ENCODE data around the gene GALNT12.

GALNT12 gene

DNA sequence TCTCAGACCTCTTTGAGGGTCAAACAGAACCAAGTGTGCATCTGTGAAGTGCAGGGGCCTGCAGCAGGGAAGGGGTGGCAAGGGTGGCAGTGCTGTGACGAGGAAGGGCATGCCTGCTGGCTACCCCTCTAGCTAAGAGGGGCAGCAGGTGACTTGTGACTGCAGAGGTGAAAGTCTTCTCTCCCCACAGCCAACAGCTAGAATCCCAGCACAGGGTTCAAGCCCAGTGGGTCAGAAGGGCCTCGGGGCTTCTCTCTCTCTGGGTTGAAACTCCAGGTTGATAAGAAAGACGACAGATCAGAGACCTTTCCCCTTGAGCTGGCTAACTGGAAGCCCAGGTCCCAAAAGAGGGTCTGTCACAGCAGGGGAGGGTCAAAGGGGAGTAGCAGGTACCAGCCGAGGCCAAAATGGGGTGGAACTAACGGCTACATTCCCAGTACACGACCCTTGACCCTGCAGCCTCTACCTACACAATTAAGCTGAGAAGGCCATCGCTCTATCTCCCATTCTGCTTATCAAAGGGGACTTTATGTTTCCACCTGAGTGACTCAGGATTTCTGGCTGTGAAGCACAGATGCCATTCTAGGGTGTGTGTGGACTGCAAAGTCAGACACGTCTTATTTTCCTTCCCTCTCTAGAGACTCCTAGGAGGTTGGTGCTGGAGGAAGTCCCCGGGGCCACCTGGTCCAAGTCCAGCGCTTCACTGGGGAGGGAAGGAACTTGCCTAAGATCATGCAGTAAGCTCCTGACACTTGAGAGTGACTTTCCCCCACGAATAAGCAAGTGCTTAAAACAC, 25.7 kb upstream of the GALNT12 start:
- no peak for DNase-seq (ENCODE audit: low read depth)

DNA sequence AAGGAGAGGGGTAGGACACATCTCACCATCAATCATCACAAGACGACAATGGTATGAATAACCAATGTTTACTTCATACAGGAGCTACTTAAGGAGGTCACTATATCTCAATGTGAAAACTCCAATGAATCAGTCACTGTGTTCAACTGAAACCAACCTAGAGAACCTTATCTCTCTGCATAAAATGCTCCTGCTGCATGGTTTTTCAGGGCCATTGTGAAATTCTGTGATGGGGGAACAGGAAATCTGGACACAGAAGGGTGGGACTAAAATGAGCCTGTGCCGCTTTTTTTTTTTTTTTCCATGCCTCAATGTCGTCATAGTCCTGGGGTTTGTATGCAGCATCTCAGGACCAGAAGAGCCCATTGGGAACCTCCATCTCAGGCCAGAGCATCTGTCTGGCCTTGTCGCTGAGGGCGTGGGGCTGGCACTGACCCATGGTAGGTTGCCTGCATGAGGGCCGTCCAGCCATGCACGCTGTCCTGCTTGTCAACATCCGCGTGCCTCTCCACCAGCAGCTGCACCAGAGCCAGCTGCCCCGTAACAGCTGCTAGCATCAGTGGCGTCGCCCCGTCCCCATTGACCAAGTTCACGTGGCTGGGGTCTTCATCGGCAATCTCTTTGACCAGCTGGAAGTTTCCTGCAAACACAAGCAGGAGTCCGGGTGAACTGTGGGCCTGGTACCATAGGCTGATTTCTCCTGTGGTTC, 23.8 kb upstream of the GALNT12 start:
- no peak for DNase-seq (ENCODE audit: low read depth)

DNA sequence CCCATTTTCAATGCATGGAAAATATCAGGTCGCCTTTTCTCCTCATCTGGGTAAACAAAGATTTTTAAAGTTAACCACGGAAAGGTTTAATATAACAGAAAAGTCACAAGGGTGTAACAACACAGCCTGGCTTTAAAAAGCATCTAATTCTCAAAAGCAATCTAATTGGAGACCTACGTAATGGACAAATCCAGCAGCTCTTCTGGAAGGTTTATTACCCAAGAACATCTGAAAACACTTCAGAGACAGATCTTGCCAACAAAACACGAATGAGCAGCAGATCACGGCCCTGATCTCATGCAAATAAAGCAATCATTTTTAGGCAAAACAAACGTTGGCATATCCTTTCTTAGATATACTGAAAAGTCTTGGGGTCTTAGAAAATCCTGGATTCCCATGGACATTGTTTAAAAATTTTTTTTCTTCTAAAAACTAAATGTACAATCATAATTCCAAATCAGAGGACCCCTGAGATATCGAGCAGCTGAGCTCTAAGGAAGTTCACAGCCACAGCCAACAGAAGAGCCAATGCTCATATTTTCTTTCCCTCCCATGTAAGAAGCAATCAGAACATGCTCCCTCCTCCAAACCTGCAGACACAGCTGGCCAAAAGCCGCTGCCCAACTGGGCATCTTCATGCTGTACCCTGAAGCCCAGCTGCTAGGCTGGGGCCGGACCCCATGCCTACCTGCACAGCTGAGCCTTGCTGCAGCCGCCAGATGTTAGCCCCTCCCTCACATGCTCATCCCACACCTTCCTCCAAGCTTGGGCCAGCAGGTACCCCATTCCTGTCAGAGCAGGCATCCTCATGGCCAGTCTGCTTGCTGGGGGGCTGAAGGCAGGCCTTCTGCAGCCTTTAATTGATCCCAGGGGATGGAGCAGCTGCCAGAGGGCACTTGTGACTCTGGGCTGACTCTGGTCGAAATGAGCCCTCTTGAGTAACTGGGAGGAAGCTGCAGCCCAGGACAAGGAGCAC, 22.4 kb upstream of the GALNT12 start:
- DNase-seq (ENCODE audit: low read depth): no peak

DNA sequence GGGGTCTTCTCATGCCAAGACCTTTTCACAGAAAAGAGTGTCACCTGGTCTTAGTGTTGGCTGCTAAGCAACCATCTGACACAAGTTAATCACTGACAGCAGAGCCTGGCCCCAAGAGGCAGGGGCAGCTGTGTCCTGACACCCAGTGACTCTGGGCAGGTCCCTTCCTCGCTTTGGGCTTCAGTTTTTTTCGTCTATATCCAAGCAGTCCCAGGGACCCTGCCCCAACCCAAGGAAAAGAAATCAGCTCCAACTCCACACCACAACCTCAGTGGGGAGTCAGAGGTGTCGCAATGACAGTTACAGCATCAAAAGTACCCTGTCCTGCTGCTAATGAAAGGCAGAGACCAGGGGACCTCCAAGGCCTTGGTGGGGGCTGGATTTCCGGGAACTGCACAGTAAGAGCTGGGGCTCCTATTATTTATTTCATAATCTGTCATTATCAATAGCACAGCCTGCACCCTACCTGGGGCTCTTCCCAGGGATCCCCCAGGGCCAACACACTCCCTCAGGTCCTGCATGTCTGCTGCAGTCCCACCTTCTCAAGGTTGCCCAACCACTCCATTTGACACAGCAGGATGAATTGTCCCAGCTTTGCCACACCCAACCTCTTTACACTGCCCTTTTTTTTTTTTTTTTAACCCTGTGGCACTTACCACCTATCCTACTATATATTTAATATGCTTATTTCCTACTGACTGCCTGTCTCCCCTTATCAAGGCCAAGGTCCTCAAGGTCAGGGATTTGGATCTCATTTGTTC, 20.5 kb upstream of the GALNT12 start:
- DNase-seq (ENCODE audit: low read depth): no peak

DNA sequence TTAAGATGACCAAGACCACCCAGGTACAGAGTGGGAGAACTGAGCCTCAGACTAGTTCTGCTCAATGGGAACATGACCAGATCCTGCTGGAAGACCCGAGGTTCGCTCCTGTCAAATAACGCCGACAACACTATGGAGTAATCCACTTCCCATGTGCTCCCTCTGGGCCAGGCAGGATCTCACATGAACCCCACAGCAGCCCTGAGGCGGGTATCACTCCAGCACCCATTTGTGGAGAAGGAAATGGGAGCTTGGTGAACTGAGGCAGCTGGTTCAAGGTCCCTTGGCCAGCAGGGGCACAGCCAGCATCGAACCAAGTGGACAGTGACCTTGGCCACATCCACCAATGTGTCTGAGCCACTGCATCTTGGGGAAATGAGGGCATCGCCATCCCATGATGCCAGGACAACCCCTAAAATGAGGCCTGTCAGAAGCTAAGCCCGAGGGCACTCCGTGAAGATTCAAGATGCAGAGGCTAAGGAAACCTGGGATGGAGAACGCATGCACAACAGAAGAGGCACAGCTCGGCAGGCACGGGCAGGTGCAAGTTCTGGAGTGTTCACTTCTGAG, 19.6 kb upstream of the GALNT12 start:
- no peak for DNase-seq (ENCODE audit: low read depth)

DNA sequence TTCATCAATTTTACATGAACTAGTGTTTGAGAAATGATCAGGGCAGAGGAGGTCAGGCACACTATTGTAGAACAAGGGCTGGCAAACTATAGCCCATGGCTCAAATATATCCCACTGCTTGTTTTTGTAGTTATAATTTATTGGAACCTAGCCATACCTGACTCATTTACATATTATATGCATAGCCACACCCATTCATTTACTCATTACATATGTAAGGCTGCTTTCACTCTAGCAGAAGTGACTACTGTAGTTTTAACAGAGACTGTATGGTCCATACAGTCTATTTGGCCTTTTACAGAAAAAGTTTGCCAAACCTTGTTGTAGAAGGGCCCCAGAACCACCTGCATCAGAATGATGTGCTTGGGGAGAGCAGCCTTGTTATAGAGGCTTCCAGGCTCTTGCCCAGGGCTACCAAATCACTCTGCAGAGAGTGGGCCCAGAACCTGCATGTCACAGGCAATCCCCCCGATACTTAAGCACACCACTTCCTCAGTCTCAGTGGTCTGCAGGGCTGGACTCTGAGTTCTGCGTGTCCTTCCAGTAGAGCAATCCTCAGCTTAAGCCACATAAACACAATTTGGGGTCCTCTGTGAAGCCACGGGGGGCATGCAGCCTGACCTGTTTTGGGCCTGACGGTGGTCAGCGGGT, 17.9 kb upstream of the GALNT12 start:
- no peak for DNase-seq (ENCODE audit: low read depth)

DNA sequence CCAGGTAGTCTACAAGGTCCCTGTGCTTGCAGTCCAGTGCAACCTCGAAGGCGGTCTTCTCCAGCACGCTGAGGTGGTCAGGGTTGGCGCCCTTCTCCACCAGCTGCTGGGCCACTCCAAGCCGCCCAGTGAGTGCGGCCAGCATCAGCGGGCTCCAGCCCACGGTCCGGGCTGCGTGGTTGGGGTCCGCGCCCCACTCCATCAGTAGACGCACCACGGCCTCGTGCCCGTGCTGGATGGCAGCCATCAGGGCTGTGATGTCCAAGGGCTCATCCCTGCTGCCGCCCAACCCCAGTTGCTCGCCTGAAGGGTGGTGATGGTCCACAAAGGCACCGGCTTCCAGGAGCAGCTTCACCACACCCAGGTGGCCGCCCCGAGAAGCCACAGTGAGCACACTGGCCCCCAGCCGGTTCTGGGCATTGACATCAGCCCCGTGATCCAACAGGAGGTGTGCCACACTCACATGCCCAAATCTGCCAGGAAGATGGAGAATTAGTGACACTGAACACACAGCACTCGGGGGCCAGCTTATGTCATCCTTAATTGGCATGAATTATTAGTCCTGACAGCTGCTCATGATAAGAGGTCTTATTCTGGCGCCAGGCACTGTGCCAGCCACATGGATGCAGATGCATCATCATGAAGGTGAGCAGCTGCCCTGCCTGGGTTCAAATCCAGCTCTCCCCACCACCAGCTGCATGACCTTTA, 17.2 kb upstream of the GALNT12 start:
- DNase-seq (ENCODE audit: low read depth): no peak

DNA sequence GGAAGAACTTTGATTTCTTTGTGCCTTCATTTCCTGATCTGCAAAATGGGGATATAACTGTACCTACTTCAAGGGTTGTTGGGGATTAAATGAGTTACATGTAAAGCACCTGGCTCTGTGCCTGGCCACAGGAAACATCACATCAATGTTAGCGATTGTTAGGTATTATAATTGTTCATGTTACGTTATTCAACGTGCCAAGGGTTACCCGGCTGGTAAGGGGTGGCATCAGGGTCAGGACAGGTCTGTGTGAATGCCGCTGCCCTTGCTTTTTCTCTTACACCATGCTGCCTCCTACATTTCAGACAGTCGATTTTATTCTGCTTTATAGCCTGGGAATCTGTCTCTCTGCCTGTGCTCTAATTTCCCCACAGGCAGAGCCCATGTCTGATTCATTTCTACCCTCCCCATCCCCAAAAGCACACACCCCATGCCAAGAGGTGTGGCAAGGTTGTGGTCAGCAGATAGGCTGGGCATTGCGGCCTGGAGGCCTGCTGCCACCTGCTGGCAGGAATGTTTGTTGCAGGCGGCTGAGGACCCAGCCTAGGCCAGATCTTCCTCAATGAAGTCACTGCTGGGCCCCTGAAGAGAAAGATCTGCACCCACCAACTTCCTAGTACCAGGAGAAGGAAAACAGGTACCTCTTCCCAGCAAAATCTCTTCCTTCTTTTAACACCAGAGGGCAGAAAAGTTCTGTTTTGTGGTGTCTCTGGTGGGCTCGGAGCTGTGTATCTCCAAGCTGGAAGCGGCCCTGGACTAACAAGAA, 16.4 kb upstream of the GALNT12 start:
- peak; percentile 69 for DNase-seq (ENCODE audit: low read depth)

DNA sequence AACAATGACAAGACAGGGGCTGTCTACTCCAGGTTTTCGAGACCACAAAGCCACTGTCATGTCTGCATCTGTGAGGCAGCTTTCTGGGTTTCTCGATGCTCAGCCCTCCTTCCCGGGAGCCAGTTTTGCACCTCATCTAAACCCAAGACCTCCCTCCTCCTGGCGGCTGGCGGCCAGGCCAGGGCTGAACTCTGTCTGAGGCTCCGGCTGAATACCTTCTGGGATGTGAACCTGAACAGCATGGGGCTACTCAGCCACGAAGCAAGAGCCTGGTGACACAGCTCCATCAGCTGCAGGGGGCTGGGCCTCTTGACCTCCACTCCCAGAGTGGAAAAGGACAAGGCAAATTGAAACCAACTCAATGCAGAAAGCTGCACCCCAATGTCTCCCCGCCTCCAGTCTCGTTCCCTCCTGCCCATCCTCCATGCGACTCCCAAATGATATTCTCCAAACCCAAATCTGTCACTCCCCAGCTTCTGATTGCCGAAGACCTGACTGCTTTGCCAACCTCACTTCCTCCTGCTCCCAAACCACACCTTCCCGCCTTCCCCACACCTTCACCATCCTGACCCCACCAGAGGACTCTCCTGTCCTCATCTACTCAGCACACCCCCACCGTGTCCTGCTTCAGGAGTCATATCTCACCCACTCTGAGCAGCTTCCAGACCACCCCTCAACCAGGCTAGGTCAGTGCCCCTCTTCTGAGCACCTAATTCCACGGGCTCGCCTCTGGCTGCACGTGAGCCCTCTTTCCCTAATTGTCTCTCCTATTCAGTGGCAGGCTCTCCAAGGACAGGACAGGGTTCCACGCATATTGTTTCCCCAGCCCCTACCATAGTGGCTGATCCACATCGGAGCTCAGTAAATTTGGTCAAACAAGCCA, 15.6 kb upstream of the GALNT12 start:
- no peak for DNase-seq (ENCODE audit: low read depth)

DNA sequence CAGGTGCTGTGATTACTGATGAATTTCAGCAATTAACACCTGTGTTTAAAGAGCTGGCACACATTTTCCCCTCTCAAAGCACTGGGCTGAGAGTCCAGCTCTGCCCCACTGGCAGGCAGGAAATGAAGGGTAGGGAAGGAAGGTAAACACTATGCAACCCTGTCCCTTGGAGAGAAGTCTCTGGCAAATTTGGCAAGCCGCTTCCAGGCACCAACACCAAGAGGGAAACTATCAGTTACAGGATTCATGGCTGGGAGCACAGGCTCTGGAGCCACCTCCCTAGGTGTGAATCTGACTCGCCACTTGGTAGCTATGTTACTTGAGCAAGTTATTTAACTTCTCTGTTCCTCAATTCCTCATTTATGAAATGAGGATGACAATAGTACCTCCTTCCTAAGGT, 14.4 kb upstream of the GALNT12 start:
- no peak for DNase-seq (ENCODE audit: low read depth)

DNA sequence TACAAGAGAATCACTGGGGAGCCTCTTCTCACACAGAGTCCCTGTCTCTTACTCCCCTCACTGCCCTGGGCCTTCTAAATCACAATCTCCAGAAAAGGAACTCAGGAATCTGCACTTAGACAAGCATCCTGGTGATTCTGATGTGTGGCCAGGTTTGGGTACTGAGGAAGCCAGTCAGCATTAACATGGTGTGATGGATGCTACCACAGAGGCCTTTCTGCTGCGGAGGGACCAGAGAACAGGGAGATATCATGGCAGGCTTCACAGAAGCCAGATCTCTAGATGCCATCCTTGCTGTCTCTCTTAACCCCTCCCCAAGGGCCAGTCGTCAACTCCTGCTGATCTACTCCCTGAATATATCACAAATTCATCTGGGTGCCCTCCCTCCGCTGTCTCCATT, 12.7 kb upstream of the GALNT12 start:
- DNase-seq (ENCODE audit: low read depth): no peak

DNA sequence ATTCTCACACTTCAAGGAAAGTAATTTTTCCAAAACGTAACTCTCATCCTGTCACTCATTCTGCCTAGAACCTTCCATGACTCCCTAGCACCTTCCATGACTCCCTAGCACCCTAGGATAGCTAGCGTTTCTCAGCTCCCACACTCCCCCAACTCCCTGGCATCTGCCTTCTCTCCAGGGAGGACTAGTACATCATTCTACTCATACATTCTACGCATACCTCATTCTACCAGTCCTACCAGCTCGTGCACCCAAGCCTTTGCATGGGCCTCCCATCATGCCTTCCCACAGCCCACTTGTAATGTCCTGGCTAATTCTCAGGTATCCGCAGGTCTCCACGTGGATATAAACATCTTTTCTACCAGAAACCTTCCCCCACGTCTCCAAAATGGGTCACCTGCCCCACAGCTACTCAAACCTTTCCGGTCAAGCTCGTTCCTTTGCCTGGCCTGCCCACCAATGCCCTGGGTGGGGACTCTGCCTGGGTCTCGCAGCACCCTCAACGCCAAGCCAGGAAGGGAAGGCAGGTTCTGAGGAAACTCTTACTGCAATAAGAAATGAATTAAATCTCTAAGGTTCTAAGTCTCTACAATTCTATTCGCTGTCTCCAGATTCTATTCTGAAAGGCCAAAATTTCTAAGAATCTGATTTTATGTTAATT, 12.0 kb upstream of the GALNT12 start:
- no peak for DNase-seq (ENCODE audit: low read depth)

DNA sequence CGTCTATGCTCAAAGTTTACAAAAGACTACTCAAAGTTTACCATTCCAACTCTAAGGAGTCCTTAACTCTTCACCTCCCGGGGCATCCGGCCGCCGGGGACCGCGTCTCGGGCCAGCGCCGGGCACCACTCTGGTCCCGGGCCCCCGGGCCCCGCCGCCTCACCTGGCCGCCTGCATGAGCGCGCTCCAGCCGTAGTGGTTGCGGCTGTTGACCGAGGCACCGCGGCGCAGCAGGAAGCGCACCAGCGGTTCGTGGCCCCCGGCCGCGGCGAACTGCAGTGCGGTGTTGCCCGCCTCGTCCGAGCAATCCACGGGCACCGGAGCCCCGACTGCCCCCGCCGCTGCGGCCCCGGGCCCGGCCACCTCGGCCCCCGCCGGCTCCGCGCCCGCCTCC, 11.5 kb upstream of the GALNT12 start:
- DNase-seq (ENCODE audit: low read depth): no peak

DNA sequence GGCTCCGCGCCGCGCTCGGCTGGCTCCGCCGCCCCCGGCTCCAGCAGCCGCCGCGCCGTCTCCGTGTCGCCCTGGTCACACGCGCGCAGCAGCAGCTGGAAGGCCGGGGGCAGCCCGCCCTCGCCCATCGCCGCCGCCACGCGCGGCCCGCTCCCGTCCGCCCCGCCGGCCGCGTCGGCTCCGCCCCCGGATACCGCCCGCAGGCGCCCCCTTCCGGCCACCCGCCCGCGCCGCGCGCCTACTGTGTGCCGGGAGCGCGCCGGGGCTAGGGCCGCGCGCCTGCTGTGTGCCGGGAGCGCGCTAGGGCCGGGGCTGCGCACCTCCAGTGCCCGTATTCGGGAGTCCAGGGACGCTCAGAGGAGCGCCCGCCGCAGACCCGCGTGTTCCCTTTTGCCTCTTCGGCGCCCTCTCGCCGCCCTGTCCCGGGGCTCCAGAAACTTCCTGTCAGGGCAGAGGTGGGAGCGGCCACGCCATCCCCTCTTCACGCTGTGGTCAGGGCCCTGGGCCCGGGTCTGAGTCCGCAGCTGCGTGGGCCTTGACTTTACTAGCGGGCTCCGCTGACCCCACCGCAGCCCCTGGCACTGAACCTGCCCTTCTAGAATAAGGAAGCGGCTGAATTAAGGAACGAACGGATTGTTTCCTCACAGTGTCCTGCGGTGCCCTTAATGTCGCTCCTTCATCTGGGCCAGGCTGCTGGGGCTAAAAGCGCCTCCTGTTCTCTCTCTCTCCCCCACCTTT, 10.9 kb upstream of the GALNT12 start, which contains the start of gene ANKS6:
Gene ANKS6, minus strand, starts transcription at position 192 of the 738 bp plus-strand sequence. Its CDS starts 64 bp downstream, at position 128.
- DNase-seq (ENCODE audit: low read depth): peak; percentile 58

DNA sequence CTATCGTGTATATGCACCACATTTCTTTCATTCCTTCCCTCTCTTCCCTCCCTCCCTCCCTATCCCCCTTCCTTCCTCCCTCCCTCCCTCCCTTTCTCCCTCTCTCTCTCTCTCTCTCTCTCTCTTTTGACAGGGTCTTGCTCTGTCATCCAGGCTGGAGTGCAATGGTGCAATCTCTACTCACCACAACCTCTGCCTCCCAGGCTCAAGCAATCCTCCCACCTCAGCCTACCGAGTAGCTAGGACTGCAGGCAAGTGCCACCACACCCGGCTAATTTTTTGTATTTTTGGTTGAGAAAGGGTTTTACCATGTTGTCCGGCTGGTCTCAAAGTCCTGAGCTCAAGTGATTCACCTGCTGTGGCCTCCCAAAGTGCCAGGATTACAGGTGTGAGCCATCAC, 10.0 kb upstream of the GALNT12 start:
- DNase-seq (ENCODE audit: low read depth): no peak

DNA sequence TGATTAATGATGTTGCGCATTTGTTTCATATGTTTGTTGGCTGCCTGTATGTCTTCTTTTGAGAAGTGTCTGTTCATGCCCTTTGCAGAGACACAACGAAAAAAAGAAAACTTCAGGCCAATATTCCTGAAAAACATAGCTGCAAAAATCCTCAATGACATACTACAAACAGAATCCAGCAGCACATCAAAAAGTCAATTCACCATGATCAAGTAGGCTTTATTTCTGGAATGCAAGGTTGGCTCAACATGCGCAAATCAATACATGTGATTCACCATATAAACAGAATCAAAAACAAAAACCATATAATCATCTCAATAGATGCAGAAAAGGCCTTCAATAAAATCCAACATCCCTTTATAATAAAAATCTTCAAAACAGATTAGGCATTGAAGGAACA, 9.2 kb upstream of the GALNT12 start:
- no peak for DNase-seq (ENCODE audit: low read depth)

DNA sequence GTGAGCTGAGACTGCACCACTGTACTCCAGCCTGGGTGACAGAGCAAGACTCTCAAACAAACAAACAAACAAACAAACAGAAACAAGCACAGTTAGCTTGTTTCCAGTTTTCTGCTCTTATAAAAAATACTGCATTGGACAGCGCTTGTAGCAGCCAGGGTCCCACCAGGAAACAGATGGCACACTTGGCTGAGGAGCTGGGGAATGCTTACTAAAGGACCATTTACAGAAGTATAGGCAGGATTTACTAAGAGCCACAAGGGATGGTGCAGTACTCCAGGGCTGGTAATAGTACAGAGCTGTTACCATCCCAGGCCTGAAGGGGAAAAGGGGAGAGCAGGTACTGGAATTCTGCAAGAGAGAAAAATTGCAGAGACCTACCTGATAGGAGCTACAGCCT, 5.9 kb upstream of the GALNT12 start:
- DNase-seq (ENCODE audit: low read depth): no peak

Measured in CMK (cell line).